ENCODE data around the gene AQP9.

DNA sequence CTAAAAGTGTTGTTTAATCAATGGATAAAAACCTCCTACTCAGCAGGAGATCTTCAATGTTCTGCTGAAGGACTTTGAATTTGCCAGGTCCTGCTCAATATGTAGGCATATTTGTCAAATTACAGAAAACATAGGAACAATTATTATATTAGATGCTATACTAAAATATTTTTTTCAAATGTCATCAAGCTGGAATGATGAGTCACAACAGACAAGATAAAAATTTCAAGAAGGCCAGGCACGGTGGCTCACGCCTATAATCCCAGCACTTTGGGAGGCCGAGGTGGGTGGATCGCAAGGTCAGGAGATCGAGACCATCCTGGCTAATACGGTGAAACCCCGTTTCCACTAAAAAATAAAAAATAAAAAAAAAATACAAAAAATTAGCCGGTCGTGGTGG lies 68.0 kb downstream of the AQP9 start:
- no peak for TF ChIP-seq POLR2A (IDR thresholded peaks at IDR 0.05)
- TF ChIP-seq, protein P1, sequence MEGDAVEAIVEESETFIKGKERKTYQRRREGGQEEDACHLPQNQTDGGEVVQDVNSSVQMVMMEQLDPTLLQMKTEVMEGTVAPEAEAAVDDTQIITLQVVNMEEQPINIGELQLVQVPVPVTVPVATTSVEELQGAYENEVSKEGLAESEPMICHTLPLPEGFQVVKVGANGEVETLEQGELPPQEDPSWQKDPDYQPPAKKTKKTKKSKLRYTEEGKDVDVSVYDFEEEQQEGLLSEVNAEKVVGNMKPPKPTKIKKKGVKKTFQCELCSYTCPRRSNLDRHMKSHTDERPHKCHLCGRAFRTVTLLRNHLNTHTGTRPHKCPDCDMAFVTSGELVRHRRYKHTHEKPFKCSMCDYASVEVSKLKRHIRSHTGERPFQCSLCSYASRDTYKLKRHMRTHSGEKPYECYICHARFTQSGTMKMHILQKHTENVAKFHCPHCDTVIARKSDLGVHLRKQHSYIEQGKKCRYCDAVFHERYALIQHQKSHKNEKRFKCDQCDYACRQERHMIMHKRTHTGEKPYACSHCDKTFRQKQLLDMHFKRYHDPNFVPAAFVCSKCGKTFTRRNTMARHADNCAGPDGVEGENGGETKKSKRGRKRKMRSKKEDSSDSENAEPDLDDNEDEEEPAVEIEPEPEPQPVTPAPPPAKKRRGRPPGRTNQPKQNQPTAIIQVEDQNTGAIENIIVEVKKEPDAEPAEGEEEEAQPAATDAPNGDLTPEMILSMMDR (IDR thresholded peaks at IDR 0.05): no peak
